Sigmoid colon (tissue), 7 donors: ENCODE data around the gene RPTOR. TPM values are rescaled to one million over a fixed set of nuclear protein-coding genes. Genes with fewer than 3 reads are reported as not detected.

Experiments used
- DNase-seq: peaks from one replicate; pipeline ENCODE4 v3.0.0-alpha.2; 2019
- H3K27ac ChIP-seq, 4 donors: fragments of 200-600 bp; sonication (generic); one replicate each; pipeline ENCODE4 v1.5.1; 2016 to 2019; ENCODE audit warnings: mild to moderate bottlenecking in 1 of 4
- H3K27me3 ChIP-seq, 3 donors: fragments of 200-600 bp; sonication (generic); one replicate each; pipeline ENCODE4 v1.5.1; 2019; ENCODE audit warnings: mild to moderate bottlenecking in 1 of 3
- H3K36me3 ChIP-seq, 4 donors: fragments of 200-600 bp; sonication (generic); one replicate each; pipeline ENCODE4 v1.5.1; 2016 to 2019
- H3K4me1 ChIP-seq, 4 donors: fragments of 200-600 bp; sonication (generic); one replicate each; pipeline ENCODE4 v1.5.1; 2017 to 2019
- H3K4me3 ChIP-seq, 4 donors: fragments of 200-600 bp; sonication (generic); one replicate each; pipeline ENCODE4 v1.5.1; 2017 to 2019; ENCODE audit warnings: mild to moderate bottlenecking in 2 of 4, moderate library complexity in 1 of 4
- H3K9me3 ChIP-seq, 4 donors: fragments of 200-600 bp in 3 of 4; sonication (generic) in 3 of 4; one replicate each; pipeline versions ENCODE4 v1.5.1 to v1.6.1; 2013 to 2019
- EP300 ChIP-seq, 4 donors: sonication (generic); formaldehyde crosslinking; IDR thresholded peaks; one replicate each; pipeline ENCODE4 v1.6.1; 2017; ENCODE audit warnings: antibody characterized with exemption in 4 of 4
- POLR2A ChIP-seq, 2 donors: fragments of 450-650 bp; IDR thresholded peaks; one replicate each; pipeline ENCODE4 v1.6.1; 2016; ENCODE audit warnings: antibody characterized with exemption in 2 of 2, mild to moderate bottlenecking in 2 of 2, moderate library complexity in 2 of 2
- POLR2AphosphoS5 ChIP-seq, 4 donors: sonication (generic); formaldehyde crosslinking; IDR thresholded peaks; one replicate each; pipeline ENCODE4 v1.6.1; 2017; ENCODE audit warnings: antibody characterized with exemption in 4 of 4
- WGBS, 2 donors: extraction: QIAGEN DNeasy Blood & Tissue Kit; methylation state at CpG; one replicate each; pipeline ENCODE4 v1.1.7; 2013; 5-methylcytosine and 5-hydroxymethylcytosine counted together
- intact Hi-C: fragments of 100-400 bp; cut with DNase I; formaldehyde crosslinking; loops from one replicate; pipeline ENCODE4 v1.15.1; 2023
- polyA plus RNA-seq, 3 donors: library from polyadenylated mRNA; stranded (reverse); fragments of 200-250 nt; gene quantifications; one replicate each; pipeline ENCODE4 v1.2.3, GENCODE V29; 2013
- total RNA-seq, 4 donors: library from RNA; depleted of rRNA; stranded (reverse); fragments of >200 nt; gene quantifications; one replicate each; pipeline ENCODE4 v1.1.0, GENCODE V29; 2016
- TF ChIP-seq, protein P1 (sequence below), 4 experiments: fragments of 450-650 bp in 3 of 4; fragments of 200-600 bp in 1 of 4; IDR thresholded peaks; one replicate each; pipeline ENCODE4 v1.5.1; 2016 to 2019; ENCODE audit warnings: antibody characterized with exemption in 4 of 4, mild to moderate bottlenecking in 3 of 4, moderate library complexity in 2 of 4
- donor health status: healthy with polysubstance abuse.
- donor health status: Bipolar disorder and iron deficiency.
- donor health status: healthy.

RPTOR gene
- total and polyA plus RNA-seq, 7 donors: 3.7 to 68.7 (median 22.9) TPM

- H3K9me3 ChIP-seq: no peaks in the 10 kb centered on the region
- no peak overlapping the region for H3K4me3 ChIP-seq
- intact Hi-C loops: no loop called here
- TF ChIP-seq, protein P1, sequence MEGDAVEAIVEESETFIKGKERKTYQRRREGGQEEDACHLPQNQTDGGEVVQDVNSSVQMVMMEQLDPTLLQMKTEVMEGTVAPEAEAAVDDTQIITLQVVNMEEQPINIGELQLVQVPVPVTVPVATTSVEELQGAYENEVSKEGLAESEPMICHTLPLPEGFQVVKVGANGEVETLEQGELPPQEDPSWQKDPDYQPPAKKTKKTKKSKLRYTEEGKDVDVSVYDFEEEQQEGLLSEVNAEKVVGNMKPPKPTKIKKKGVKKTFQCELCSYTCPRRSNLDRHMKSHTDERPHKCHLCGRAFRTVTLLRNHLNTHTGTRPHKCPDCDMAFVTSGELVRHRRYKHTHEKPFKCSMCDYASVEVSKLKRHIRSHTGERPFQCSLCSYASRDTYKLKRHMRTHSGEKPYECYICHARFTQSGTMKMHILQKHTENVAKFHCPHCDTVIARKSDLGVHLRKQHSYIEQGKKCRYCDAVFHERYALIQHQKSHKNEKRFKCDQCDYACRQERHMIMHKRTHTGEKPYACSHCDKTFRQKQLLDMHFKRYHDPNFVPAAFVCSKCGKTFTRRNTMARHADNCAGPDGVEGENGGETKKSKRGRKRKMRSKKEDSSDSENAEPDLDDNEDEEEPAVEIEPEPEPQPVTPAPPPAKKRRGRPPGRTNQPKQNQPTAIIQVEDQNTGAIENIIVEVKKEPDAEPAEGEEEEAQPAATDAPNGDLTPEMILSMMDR (IDR thresholded peaks at IDR 0.05): no peak
- TF ChIP-seq POLR2A (IDR thresholded peaks at IDR 0.05): no peak
- H3K4me1 ChIP-seq: peaks cover 0 to 56% (median 37%) of the 10 kb centered on the region in 4 donors
- peaks cover 0 to 3% (median 0%) of the 10 kb centered on the region in 4 donors for H3K36me3 ChIP-seq
- peak; percentile 64 for DNase-seq
- peak overlapping the region in 3 of 4 donors; percentile 13 to 79 (median 19) for H3K27ac ChIP-seq
- no peaks in the 10 kb centered on the region for H3K27me3 ChIP-seq
- 53 to 80% methylated on average over 19 of the region's 19 CpGs for WGBS, 2 donors
These were observed 236.0 kb downstream of the RPTOR start for GRCh38 chr17:80780381-80781198.

GRCh38 chr17:80781211-80781610 is 236.6 kb downstream of the RPTOR start:
- Histone ChIP-seq H3K9me3 (no peaks in the 10 kb centered on the region), H3K4me3 (no peak overlapping the region), H3K36me3 (peaks cover 0 to 3% (median 0%) of the 10 kb centered on the region in 4 donors), H3K27me3 (no peaks in the 10 kb centered on the region), H3K27ac (peak overlapping the region in 3 of 4 donors; percentile 66 to 79 (median 72)), H3K4me1 (peaks cover 0 to 54% (median 36%) of the 10 kb centered on the region in 4 donors)
- TF ChIP-seq EP300 (IDR thresholded peaks at IDR 0.05): no peak
- TF ChIP-seq, protein P1 (IDR thresholded peaks at IDR 0.05): no peak
- no peak for TF ChIP-seq POLR2AphosphoS5 (IDR thresholded peaks at IDR 0.05)
- TF ChIP-seq POLR2A (IDR thresholded peaks at IDR 0.05): no peak
- WGBS, 2 donors: 60 to 87% methylated on average over 13 of the region's 13 CpGs
- peak; percentile 63 for DNase-seq
- intact Hi-C loops: no loop called here

DNA sequence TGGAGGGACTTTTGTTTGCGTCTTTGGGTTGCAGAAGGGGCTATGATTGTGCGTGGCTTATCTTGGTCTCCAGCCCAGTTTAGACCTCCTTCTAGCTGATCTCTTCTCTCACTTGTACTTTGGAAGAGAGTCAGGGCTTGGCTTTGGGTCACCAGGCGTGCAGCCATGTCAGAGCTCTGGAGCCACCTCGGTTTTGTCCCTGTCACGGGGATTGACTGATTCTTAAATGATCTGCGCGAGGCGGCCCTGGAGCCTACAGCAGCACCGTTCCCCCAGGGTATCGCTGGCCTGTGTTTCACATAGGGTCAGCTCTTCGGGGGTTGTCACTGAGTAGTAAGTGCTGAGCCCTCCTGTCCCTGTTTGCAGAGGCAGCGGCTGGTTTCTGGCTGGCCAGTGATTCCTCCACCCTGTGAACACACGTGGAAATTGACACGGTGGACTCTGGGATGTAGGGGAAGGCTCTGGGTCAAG is 237.2 kb downstream of the RPTOR start:
- H3K9me3 ChIP-seq: no peaks in the 10 kb centered on the region
- peak overlapping the region in 3 of 4 donors; percentile 66 to 79 (median 72) for H3K27ac ChIP-seq
- H3K27me3 ChIP-seq: no peaks in the 10 kb centered on the region
- 92 to 93% methylated on average over 14 of the region's 14 CpGs for WGBS, 2 donors
- H3K4me1 ChIP-seq: peaks cover 0 to 54% (median 36%) of the 10 kb centered on the region in 4 donors
- intact Hi-C loops: no loop called here
- no peak overlapping the region for H3K4me3 ChIP-seq
- H3K36me3 ChIP-seq: peaks cover 0 to under 1% (median 0%) of the 10 kb centered on the region in 4 donors
- TF ChIP-seq POLR2AphosphoS5 (IDR thresholded peaks at IDR 0.05) (no peak), EP300 (IDR thresholded peaks at IDR 0.05) (no peak), POLR2A (IDR thresholded peaks at IDR 0.05) (no peak)
- TF ChIP-seq, protein P1 (IDR thresholded peaks at IDR 0.05): no peak
- DNase-seq: peak; percentile 61

- H3K9me3 ChIP-seq: no peaks in the 10 kb centered on the region
- no peaks in the 10 kb centered on the region for H3K36me3 ChIP-seq
- peak overlapping the region; percentile 66 to 79 (median 72) for H3K27ac ChIP-seq
- intact Hi-C loops: no loop called here
- 49 to 77% methylated on average over 16 of the region's 16 CpGs for WGBS, 2 donors
- TF ChIP-seq EP300 (IDR thresholded peaks at IDR 0.05) (peak in 2 of 4 donors; percentile 14 to 55), POLR2AphosphoS5 (IDR thresholded peaks at IDR 0.05) (peak; percentile 58 to 81 (median 68))
- TF ChIP-seq, protein P1 (IDR thresholded peaks at IDR 0.05): no peak
- H3K27me3 ChIP-seq: no peaks in the 10 kb centered on the region
- peaks cover 0 to 54% (median 36%) of the 10 kb centered on the region in 4 donors for H3K4me1 ChIP-seq
- DNase-seq: peak; percentile 90
- peak overlapping the region in 2 of 4 donors; percentile 3 to 9 for H3K4me3 ChIP-seq
These were observed 238.1 kb downstream of the RPTOR start for GRCh38 chr17:80782536-80783427.
